GM23338 (cell line): ENCODE results near the gene TBRG4. TPM values are rescaled to one million over a fixed set of nuclear protein-coding genes. Genes with fewer than 3 reads are reported as not detected.

Source experiments
- ATAC-seq: fragments of 200-7000 bp; cut with Tn5 transposase; 3 replicates; pipeline ENCODE4 v1.9.1; 2020
- DNase-seq: peaks from one replicate; pipeline ENCODE4 v3.0.0-alpha.2; 2015; ENCODE audit warnings: low spot score
- H2AFZ ChIP-seq: fragments of 200-600 bp; sonication (generic); 2 replicates; pipeline ENCODE4 v1.8.0; 2016; ENCODE audit warnings: antibody characterized with exemption, mild to moderate bottlenecking, moderate library complexity
- H3F3A ChIP-seq: fragments of 200-600 bp; sonication (generic); replicated peaks from 2 replicates; pipeline ENCODE4 v1.8.0; 2017; ENCODE audit warnings: antibody characterized with exemption, mixed run types, low read depth
- H3K27ac ChIP-seq: fragments of 200-600 bp; sonication (generic); 2 replicates; pipeline ENCODE4 v1.6.1; 2016; ENCODE audit warnings: low read depth
- H3K27me3 ChIP-seq: fragments of 200-600 bp; sonication (generic); 2 replicates; pipeline ENCODE4 v1.8.0; 2016; ENCODE audit warnings: mild to moderate bottlenecking, mixed run types, moderate library complexity; ENCODE audit not compliant: insufficient read depth
- H3K36me3 ChIP-seq: fragments of 200-600 bp; sonication (generic); 2 replicates; pipeline ENCODE4 v1.8.0; 2016; ENCODE audit warnings: mild to moderate bottlenecking; ENCODE audit not compliant: insufficient read depth
- H3K4me1 ChIP-seq: fragments of 200-600 bp; sonication (generic); 2 replicates; pipeline ENCODE4 v1.8.0; 2016; ENCODE audit warnings: mild to moderate bottlenecking, moderate library complexity; ENCODE audit not compliant: insufficient read depth
- H3K4me2 ChIP-seq: fragments of 200-600 bp; sonication (generic); 2 replicates; pipeline ENCODE4 v1.7.1; 2017; ENCODE audit warnings: mixed run types
- H3K4me3 ChIP-seq: fragments of 200-600 bp; sonication (generic); 2 replicates; pipeline ENCODE4 v1.6.1; 2016; ENCODE audit warnings: mixed run types
- H3K79me2 ChIP-seq: fragments of 200-600 bp; sonication (generic); replicated peaks from 2 replicates; pipeline ENCODE4 v1.8.0; 2017; ENCODE audit warnings: mild to moderate bottlenecking; ENCODE audit not compliant: insufficient read depth
- H3K9me2 ChIP-seq: fragments of 200-600 bp; sonication (generic); 2 replicates; pipeline ENCODE4 v1.8.0; 2017; ENCODE audit not compliant: insufficient read depth
- H4K20me1 ChIP-seq: fragments of 200-600 bp; sonication (generic); replicated peaks from 2 replicates; pipeline ENCODE4 v1.8.0; 2017; ENCODE audit warnings: mild to moderate bottlenecking; ENCODE audit not compliant: insufficient read depth
- H3K27ac Mint-ChIP-seq: 2 replicates; pipeline ENCODE4 v1.8.0; 2020; ENCODE audit warnings: inconsistent platforms, mild to moderate bottlenecking, moderate library complexity, mixed read lengths
- H3K27me3 Mint-ChIP-seq: 3 replicates; pipeline ENCODE4 v1.8.0; 2022; ENCODE audit warnings: low read depth, mild to moderate bottlenecking, moderate library complexity, mixed read lengths, inconsistent platforms; ENCODE audit not compliant: insufficient read depth, poor library complexity
- H3K36me3 Mint-ChIP-seq: 3 replicates; pipeline ENCODE4 v1.8.0; 2021; ENCODE audit warnings: low read depth, mild to moderate bottlenecking, inconsistent platforms, moderate library complexity, mixed read lengths
- H3K4me1 Mint-ChIP-seq: 3 replicates; pipeline ENCODE4 v1.8.0; 2020; ENCODE audit warnings: mild to moderate bottlenecking, inconsistent platforms, mixed read lengths
- H3K4me3 Mint-ChIP-seq: 3 replicates; pipeline ENCODE4 v1.8.0; 2021; ENCODE audit warnings: moderate library complexity, mild to moderate bottlenecking, inconsistent platforms, mixed read lengths
- H3K9me3 Mint-ChIP-seq: 3 replicates; pipeline ENCODE4 v1.8.0; 2020; ENCODE audit warnings: moderate library complexity, mild to moderate bottlenecking, inconsistent platforms, mixed read lengths
- EZH2 ChIP-seq: fragments of 200-600 bp; sonication (generic); IDR thresholded peaks from one replicate; pipeline ENCODE4 v1.8.0; 2017; ENCODE audit warnings: antibody characterized with exemption, mild to moderate bottlenecking, low read depth; ENCODE audit not compliant: unreplicated experiment
- JUNB ChIP-seq: IDR thresholded peaks from one replicate; pipeline ENCODE4 v1.6.1; 2016; ENCODE audit warnings: antibody characterized with exemption; ENCODE audit not compliant: unreplicated experiment
- STAT1 ChIP-seq: IDR thresholded peaks from one replicate; pipeline ENCODE4 v1.6.1; 2016; ENCODE audit warnings: antibody characterized with exemption; ENCODE audit not compliant: unreplicated experiment
- ZNF114 ChIP-seq: fragments of 250-450 bp; sonication (Bioruptor Pico); IDR thresholded peaks from 2 replicates; pipeline ENCODE4 v1.5.0; 2020; ENCODE audit warnings: mild to moderate bottlenecking, moderate library complexity
- polyA plus RNA-seq: library from polyadenylated mRNA; unstranded; fragments of >200 nt; fragmentation: Nextera tagmentation; extraction: Ambion mirVana; gene quantifications from 2 replicates; pipeline ENCODE4 v1.2.1, GENCODE V29; 2016
- total RNA-seq: library from RNA; depleted of rRNA; stranded (reverse); fragments of >200 nt; shearing (Covaris generic); gene quantifications from 2 replicates; pipeline ENCODE4 v1.2.3, GENCODE V29; 2014
- TF ChIP-seq, protein P1 (sequence below): IDR thresholded peaks from 2 replicates; pipeline ENCODE4 v1.6.1; 2016; ENCODE audit warnings: antibody characterized with exemption

The TBRG4 gene
- total and polyA plus RNA-seq, 2 experiments from 2014 or later, result 72.5 to 162 TPM

GRCh38 chr7:45104844-45105587 is 6.5 kb downstream of the TBRG4 start:
- no peak overlapping the region for H3K4me3 ChIP-seq
- H3K4me2 ChIP-seq, result no peak overlapping the region
- peaks cover 88% of the 10 kb centered on the region for H3K36me3 Mint-ChIP-seq
- no peak overlapping the region for H2AFZ ChIP-seq
- 0 out of 2 replicates have a peak, but pooled peaks cover 6% of the 10 kb centered on the region for H3F3A ChIP-seq
- peaks cover 62% of the 10 kb centered on the region for H3K36me3 ChIP-seq
- 0 out of 2 replicates have a peak, but pooled peaks cover 1% of the 10 kb centered on the region for H3K4me1 ChIP-seq
- H3K79me2 ChIP-seq, result peaks cover 41% of the 10 kb centered on the region
- TF ChIP-seq JUNB (no peak), STAT1 (no peak)
- H3K4me1 Mint-ChIP-seq, result peaks cover 2% of the 10 kb centered on the region; the same call in 2 of the 3 replicates
- H4K20me1 ChIP-seq, result peaks cover 57% of the 10 kb centered on the region
- ATAC-seq (no peak), DNase-seq (no peak)
- no peak overlapping the region for H3K4me3 Mint-ChIP-seq
- H3K27me3 Mint-ChIP-seq, result peaks cover 9% of the 10 kb centered on the region
- no peaks in the 10 kb centered on the region for H3K9me3 Mint-ChIP-seq
- no peak overlapping the region for H3K27ac ChIP-seq
- H3K27me3 ChIP-seq, result no peaks in the 10 kb centered on the region
- no peak overlapping the region for H3K27ac Mint-ChIP-seq
- no peaks in the 10 kb centered on the region for H3K9me2 ChIP-seq

- peaks cover 10% of the 10 kb centered on the region; the same call in 1 of the 2 replicates for H3F3A ChIP-seq
- no peak overlapping the region for H3K4me2 ChIP-seq
- Mint-ChIP-seq H3K4me1 (no peaks in the 10 kb centered on the region), H3K27ac (no peak overlapping the region), H3K27me3 (peaks cover 9% of the 10 kb centered on the region), H3K4me3 (no peak overlapping the region), H3K36me3 (peaks cover 91% of the 10 kb centered on the region), H3K9me3 (no peaks in the 10 kb centered on the region)
- no peak for TF ChIP-seq EZH2
- no peak for TF ChIP-seq ZNF114 (CRISPR knock-in tag)
- TF ChIP-seq, protein P1, sequence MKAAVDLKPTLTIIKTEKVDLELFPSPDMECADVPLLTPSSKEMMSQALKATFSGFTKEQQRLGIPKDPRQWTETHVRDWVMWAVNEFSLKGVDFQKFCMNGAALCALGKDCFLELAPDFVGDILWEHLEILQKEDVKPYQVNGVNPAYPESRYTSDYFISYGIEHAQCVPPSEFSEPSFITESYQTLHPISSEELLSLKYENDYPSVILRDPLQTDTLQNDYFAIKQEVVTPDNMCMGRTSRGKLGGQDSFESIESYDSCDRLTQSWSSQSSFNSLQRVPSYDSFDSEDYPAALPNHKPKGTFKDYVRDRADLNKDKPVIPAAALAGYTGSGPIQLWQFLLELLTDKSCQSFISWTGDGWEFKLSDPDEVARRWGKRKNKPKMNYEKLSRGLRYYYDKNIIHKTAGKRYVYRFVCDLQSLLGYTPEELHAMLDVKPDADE, result no peak
- H3K27ac ChIP-seq, result no peak overlapping the region
- H3K36me3 ChIP-seq, result peaks cover 60% of the 10 kb centered on the region
- DNase-seq (no peak), ATAC-seq (no peak)
- no peaks in the 10 kb centered on the region for H3K9me2 ChIP-seq
- H3K4me3 ChIP-seq, result no peak overlapping the region
- peaks cover 33% of the 10 kb centered on the region for H3K79me2 ChIP-seq
- no peaks in the 10 kb centered on the region for H3K4me1 ChIP-seq
- H4K20me1 ChIP-seq, result peaks cover 52% of the 10 kb centered on the region
- H3K27me3 ChIP-seq, result no peaks in the 10 kb centered on the region
- no peak overlapping the region for H2AFZ ChIP-seq
Measured at GRCh38 chr7:45103958-45104843, 7.3 kb downstream of the TBRG4 start.
